IPS DF 6.9 (cell line): ENCODE results near the gene CSF2.

Experiments
- DNase-seq: peaks from one replicate; pipeline ENCODE4 v3.0.0-alpha.2; 2013; ENCODE audit warnings: low read depth, low spot score
- H3K27ac ChIP-seq: one replicate; pipeline ENCODE4 v1.5.1; 2013; ENCODE audit warnings: low read length, control low read depth
- H3K27me3 ChIP-seq: 2 replicates; pipeline ENCODE4 v1.6.1; 2013; ENCODE audit warnings: mild to moderate bottlenecking, low read length; ENCODE audit not compliant: control insufficient read depth, insufficient read depth
- H3K36me3 ChIP-seq: 2 replicates; pipeline ENCODE4 v1.6.1; 2013; ENCODE audit warnings: low read length; ENCODE audit not compliant: control insufficient read depth, insufficient read depth
- H3K4me1 ChIP-seq: 2 replicates; pipeline ENCODE4 v1.6.1; 2013; ENCODE audit warnings: low read length; ENCODE audit not compliant: control insufficient read depth, insufficient read depth
- H3K4me3 ChIP-seq: 2 replicates; pipeline ENCODE4 v1.5.1; 2013; ENCODE audit warnings: mild to moderate bottlenecking, low read length
- H3K9me3 ChIP-seq: 2 replicates; pipeline ENCODE4 v1.6.1; 2013; ENCODE audit warnings: low read length, inconsistent platforms; ENCODE audit not compliant: control insufficient read depth, insufficient read depth
- WGBS: extraction: QIAGEN DNeasy Blood & Tissue Kit; methylation state at CpG from one replicate; pipeline ENCODE4 v1.1.7; 2013; ENCODE audit warnings: mixed read lengths, missing lambda C conversion rate; ENCODE audit not compliant: insufficient read length, insufficient coverage; 5-methylcytosine and 5-hydroxymethylcytosine counted together

CSF2 gene

DNA sequence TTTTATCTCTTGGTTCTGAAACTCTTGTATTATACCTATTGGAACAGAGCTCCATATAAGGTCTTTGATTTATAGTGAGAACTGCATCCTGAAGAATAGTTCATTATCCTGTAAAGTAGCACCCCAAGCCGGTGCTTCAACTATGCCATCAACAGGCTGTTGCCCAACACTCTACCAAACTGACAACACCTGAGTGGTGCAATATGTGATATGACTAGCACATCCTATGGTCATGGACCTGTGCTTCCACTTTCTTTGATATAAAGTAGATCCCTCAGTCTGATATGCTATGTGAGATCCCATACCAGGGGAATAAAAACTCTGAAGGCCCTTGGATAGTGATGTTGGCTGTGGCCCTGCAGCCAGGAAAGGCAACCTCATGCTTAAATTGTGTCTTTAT, 15.8 kb downstream of the CSF2 start:
- DNase-seq = no peak
- Histone ChIP-seq H3K4me3 (no peak overlapping the region), H3K4me1 (no peaks in the 10 kb centered on the region), H3K27ac (no peak overlapping the region), H3K36me3 (no peaks in the 10 kb centered on the region), H3K9me3 (no peaks in the 10 kb centered on the region), H3K27me3 (no peaks in the 10 kb centered on the region)
- no CpG with 5 or more reads among the region's 1 CpG for WGBS

DNA sequence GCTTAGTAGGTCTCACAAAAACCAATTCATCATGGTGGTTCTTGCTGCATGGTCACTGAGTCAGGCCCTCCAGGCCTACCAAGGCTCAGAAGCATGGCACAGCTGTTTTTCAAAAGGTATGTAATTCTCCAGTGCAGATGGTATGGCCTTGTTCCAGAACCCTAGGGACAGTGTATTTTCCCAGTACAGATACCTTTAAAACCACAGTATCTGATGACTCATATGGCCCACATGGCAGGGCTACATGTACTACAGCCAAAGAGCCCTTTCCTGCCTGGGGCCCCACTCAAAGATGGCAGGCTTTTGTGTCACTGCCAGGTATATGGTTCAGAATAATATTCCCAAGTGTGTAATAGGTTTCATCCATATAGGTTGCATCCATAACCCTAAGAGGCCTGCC, 16.5 kb downstream of the CSF2 start:
- no peak overlapping the region for H3K27ac ChIP-seq
- no peaks in the 10 kb centered on the region for H3K36me3 ChIP-seq
- H3K4me1 ChIP-seq = no peaks in the 10 kb centered on the region
- no peak overlapping the region for H3K4me3 ChIP-seq
- H3K27me3 ChIP-seq = no peaks in the 10 kb centered on the region
- DNase-seq = no peak
- no peaks in the 10 kb centered on the region for H3K9me3 ChIP-seq

DNA sequence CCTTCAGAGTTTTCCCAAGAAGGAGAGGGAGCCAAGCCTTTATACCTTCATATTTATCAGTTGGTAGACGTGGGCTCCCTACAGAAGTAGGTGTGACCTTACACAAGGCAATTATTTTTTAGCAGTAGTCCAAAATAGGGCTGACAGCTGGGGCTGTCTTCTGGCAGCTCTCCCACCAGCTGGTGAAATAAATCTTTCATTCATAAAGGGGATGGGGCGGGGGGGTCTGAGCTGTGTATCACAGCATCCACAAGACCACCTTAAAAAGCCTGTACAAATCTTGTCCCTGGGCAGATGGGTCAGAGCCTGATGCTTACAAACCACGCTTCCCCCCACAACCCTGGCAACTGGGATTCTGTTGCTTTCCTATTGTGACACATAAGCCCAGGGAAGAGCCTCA, 19.7 kb downstream of the CSF2 start:
- no peaks in the 10 kb centered on the region for H3K4me1 ChIP-seq
- DNase-seq = no peak
- no peak overlapping the region for H3K4me3 ChIP-seq
- H3K9me3 ChIP-seq = no peaks in the 10 kb centered on the region
- H3K27ac ChIP-seq = no peak overlapping the region
- H3K36me3 ChIP-seq = no peaks in the 10 kb centered on the region
- WGBS = no CpG with 5 or more reads among the region's 3 CpGs
- no peaks in the 10 kb centered on the region for H3K27me3 ChIP-seq

DNA sequence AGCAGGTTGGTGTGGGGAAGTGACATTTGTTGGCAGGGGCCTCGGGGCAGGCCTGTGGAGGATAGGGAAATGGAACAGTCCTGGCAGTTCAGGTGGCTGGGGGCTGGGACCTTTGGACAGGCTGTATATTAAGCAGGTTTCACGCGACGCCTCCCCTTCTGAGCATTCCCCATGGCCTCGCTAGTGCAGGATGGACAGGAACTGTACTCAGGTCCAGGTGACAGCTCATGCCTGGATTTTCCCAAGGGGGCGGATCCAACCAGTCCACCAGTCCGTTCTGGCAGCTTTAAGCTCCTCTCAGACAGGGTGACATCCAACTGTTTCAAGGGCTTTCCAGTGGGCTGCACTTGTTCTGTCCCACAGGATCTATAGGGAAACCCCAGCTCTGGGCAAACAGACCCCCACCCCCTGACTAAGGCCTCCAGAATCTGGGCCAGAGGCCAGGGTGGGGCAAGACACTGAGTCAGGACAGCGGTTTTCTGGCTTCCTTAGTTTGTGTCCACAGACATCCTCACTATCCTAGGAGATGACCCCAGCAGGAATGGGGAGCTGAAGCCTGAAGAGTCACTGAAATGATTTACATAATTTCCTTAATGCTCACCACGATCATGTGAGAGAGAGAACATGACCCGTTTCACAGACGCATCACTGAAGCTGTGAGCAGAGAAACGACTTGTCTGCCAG, 20.9 kb downstream of the CSF2 start:
- H3K4me1 ChIP-seq = no peaks in the 10 kb centered on the region
- no peak for DNase-seq
- no CpG with 5 or more reads among the region's 12 CpGs for WGBS
- no peaks in the 10 kb centered on the region for H3K36me3 ChIP-seq
- H3K27ac ChIP-seq = no peak overlapping the region
- no peaks in the 10 kb centered on the region for H3K9me3 ChIP-seq
- H3K4me3 ChIP-seq = no peak overlapping the region
- H3K27me3 ChIP-seq = no peaks in the 10 kb centered on the region

DNA sequence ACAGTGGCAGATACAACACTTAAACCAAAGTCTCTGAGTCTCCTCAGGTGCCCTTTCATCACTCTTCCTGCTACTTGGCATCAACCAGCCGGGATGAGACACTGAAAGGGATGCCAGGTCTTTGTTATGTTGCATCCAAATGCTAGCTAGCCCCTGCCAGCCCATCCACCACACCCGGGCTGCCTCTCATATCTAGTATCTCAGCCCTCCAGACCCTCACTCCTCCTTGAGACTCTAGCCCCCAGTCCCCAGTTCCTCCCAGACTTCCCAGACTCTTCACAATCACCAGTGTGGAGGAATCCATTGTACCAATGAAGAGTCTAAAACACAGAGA, 21.5 kb downstream of the CSF2 start:
- no peak for DNase-seq
- Histone ChIP-seq H3K36me3 (no peaks in the 10 kb centered on the region), H3K27ac (no peak overlapping the region), H3K4me3 (no peak overlapping the region), H3K27me3 (no peaks in the 10 kb centered on the region), H3K4me1 (no peaks in the 10 kb centered on the region), H3K9me3 (no peaks in the 10 kb centered on the region)
- WGBS = no CpG with 5 or more reads among the region's 2 CpGs

DNA sequence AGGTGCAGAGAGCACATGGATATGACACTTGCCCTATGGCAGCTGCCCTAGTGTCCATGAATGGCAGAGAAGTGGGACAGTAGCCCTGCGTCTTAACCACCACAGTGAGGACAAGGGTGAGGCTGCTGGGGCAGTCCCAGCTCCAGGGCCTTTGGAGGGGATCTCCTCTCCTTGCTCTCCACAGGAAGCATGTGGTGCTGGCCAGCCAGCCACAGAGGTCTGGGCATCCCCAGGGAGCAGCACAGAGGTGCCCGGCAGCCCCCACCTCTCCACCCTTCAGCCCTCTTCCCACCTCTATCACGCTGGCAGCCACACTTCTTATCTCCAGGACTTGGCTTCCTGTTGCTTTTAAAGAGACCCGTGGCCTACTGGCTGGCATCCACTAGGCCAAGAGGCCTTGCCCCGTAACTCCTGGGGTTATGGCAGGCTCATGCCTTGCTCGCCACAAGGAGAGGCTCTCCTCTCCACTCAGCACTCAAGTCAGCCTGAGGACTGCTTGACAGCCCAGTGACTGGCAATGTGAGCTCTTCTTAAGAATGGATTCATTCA, 21.9 kb downstream of the CSF2 start:
- WGBS = no CpG with 5 or more reads among the region's 6 CpGs
- Histone ChIP-seq H3K4me3 (no peak overlapping the region), H3K27ac (no peak overlapping the region), H3K4me1 (no peaks in the 10 kb centered on the region), H3K36me3 (no peaks in the 10 kb centered on the region), H3K9me3 (no peaks in the 10 kb centered on the region), H3K27me3 (no peaks in the 10 kb centered on the region)
- no peak for DNase-seq

DNA sequence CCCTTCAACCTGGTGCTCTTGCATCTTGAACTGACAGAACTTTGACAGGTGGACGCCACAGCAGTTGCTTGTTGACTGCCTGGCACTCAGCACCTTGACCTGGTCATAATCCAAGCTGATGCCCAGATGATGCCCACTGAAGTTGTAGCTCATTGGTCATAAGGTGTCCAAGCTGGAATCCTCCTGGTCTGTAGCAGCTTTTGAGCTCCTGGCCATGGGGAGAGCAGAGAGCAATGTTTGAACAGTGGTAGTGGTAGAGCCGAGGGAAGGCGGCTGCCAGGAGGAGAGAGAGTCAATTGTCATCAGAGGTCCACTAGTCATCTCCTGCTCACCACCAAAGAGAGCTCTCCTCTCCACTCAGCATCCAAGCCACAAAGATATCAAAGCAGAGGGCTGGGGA, 23.3 kb downstream of the CSF2 start:
- Histone ChIP-seq H3K4me1 (no peaks in the 10 kb centered on the region), H3K4me3 (no peak overlapping the region), H3K27me3 (no peaks in the 10 kb centered on the region), H3K9me3 (no peaks in the 10 kb centered on the region), H3K27ac (no peak overlapping the region), H3K36me3 (no peaks in the 10 kb centered on the region)
- no peak for DNase-seq
- WGBS = no CpG with 5 or more reads among the region's 3 CpGs

DNA sequence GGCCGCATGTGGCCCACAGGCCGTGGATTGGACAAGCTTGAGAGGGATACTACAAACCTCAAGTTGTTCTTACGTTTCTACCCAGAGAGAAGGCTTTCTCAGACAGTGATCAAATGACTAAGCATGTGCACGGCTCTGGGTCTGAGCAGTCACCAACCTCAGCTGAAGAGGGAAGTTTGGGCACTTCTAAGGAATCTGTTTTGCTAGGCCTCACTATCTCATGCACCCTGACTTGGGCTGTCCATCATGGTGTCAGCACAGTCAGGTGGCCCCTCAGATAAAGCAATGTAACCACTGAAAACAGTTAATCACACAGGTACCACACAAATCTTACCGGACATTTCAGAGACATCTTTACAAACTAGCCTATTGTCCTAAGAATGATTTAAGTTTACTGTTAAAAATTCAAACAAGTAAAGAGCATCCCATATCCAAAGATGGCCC, 24.6 kb downstream of the CSF2 start:
- no CpG with 5 or more reads among the region's 5 CpGs for WGBS
- no peaks in the 10 kb centered on the region for H3K36me3 ChIP-seq
- DNase-seq = no peak
- no peaks in the 10 kb centered on the region for H3K27me3 ChIP-seq
- no peak overlapping the region for H3K4me3 ChIP-seq
- no peaks in the 10 kb centered on the region for H3K4me1 ChIP-seq
- no peak overlapping the region for H3K27ac ChIP-seq
- H3K9me3 ChIP-seq = no peaks in the 10 kb centered on the region

DNA sequence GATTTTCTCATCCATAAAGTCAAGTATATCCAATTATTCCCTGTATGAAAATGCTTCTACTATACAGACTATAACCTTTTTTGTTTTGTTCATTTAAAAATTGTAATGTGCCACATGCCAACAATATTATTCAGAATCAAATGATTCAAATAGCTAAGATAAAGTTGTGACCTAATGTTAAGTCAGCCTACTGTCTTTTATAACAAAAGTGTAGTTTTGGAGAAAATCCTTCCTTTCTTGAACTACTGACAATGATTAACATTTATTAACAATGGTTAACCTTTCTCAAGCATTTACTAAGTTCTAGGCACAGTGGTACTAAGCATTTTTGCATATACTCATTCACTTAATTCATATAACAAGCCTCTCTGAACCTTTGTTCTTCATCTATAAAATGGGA, 25.0 kb downstream of the CSF2 start:
- no peak overlapping the region for H3K27ac ChIP-seq
- no peak for DNase-seq

DNA sequence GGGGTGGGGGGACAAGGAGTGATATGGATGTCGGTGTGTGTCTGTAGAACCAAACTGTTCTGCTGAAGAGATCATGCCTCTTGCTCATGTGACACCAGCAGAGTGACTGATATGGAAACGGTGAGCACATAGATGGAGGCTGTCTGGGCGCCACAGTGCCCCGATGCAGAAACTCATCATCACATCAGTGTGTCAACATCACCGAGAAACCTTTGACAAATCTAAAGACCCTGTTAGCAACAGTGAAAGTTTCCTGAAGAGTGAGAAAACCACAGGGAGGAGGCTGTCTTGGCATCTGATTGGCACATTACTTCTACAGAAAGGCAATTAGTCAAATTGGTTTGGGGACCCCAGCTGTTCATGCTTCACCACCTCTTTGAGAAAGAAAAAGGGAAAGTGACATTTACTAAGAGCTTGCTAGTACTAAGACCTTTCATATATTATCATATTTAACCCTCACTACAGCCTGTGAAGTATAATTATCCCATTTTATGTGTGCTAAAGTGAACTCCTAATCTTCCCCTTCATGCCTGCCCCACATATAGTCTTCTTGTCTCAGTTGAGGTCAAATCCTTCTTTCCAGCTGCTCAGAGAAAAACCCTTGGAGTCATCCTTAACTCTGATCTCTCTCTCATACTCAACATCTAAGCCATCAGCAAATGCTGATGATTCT, 25.6 kb downstream of the CSF2 start:
- Histone ChIP-seq H3K4me1 (no peaks in the 10 kb centered on the region), H3K27ac (no peak overlapping the region)

More for the DNA sequence above, 25.0 kb downstream of the CSF2 start:
- Histone ChIP-seq H3K9me3 (no peaks in the 10 kb centered on the region), H3K4me1 (no peaks in the 10 kb centered on the region), H3K36me3 (no peaks in the 10 kb centered on the region), H3K4me3 (no peak overlapping the region), H3K27me3 (no peaks in the 10 kb centered on the region)

DNA sequence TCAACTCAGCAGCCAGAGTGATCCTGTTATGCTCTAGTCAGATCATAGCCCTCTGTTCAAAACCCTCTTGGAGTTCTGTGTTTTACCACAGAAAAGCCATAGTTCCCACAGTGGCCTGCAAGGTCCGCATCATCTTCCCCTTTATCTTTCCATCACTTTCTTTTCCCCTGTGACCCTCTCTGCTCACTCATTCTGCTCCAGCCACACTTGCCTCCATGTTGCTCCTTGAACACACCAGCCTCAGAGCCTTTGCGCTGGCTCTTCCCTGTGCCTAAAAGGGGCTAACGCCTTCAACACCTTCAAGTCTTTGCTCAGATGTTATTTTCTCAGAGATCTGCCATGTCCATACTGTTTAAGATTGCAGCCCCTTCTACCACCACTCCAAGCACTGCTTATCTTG, 26.3 kb downstream of the CSF2 start:
- WGBS = no CpG with 5 or more reads among the region's 3 CpGs
- H3K27me3 ChIP-seq = no peaks in the 10 kb centered on the region
- DNase-seq = no peak
- no peak overlapping the region for H3K27ac ChIP-seq
- H3K4me3 ChIP-seq = no peak overlapping the region
- H3K4me1 ChIP-seq = no peaks in the 10 kb centered on the region
- no peaks in the 10 kb centered on the region for H3K9me3 ChIP-seq
- no peaks in the 10 kb centered on the region for H3K36me3 ChIP-seq

More for the DNA sequence above, 25.6 kb downstream of the CSF2 start:
- Histone ChIP-seq H3K36me3 (no peaks in the 10 kb centered on the region), H3K4me3 (no peak overlapping the region), H3K27me3 (no peaks in the 10 kb centered on the region), H3K9me3 (no peaks in the 10 kb centered on the region)
- no CpG with 5 or more reads among the region's 5 CpGs for WGBS
- no peak for DNase-seq
